SK-N-SH (cell line): ENCODE data around the gene EFCAB8. TPM values are rescaled to one million over a fixed set of nuclear protein-coding genes. Genes with fewer than 3 reads are reported as not detected.

Experiments
- CTCF ChIA-PET: fragments of 300-600, 350-600 bp; formaldehyde crosslinking; extraction: SDS; loops from one replicate; lab custom pipeline; 2021; lab: Yijun Ruan, JAX
- POLR2A ChIA-PET: fragments of 350-600 bp; sonication (Branson Sonifier 250); formaldehyde crosslinking; extraction: SDS; loops from one replicate; lab custom pipeline; 2020; ENCODE audit warnings: antibody characterized with exemption, inconsistent platforms; lab: Yijun Ruan, JAX
- DNase-seq: peaks from one replicate; pipeline ENCODE4 v3.0.0; 2012
- H2AFZ ChIP-seq: fragments of 200-600 bp; sonication (generic); 2 replicates; pipeline ENCODE4 v1.8.1; 2016; ENCODE audit warnings: antibody characterized with exemption, mild to moderate bottlenecking, low read depth
- H3F3A ChIP-seq: fragments of 200-600 bp; sonication (generic); replicated peaks from 2 replicates; pipeline ENCODE3; 2016; ENCODE audit warnings: antibody characterized with exemption, mild to moderate bottlenecking; ENCODE audit not compliant: insufficient read depth
- H3K27ac ChIP-seq, 2 experiments: fragments of 200-500 bp in 1 of 2; fragments of 200-600 bp in 1 of 2; sonication (Bioruptor generic) in 1 of 2; sonication (generic), shearing (Covaris generic) in 1 of 2; 2 replicates each; pipeline versions ENCODE4 v1.5.1 to v1.6.1; 2014 to 2016; ENCODE audit warnings: low read depth in 2 of 2, inconsistent platforms in 1 of 2, low read length in 1 of 2, mild to moderate bottlenecking in 1 of 2, mixed read lengths in 1 of 2
- H3K27me3 ChIP-seq: fragments of 200-600 bp; sonication (generic), shearing (Covaris generic); 2 replicates; pipeline ENCODE4 v1.6.1; 2016; ENCODE audit warnings: mixed run types; ENCODE audit not compliant: insufficient read depth
- H3K36me3 ChIP-seq, 2 experiments: fragments of 200-500 bp in 1 of 2; fragments of 200-600 bp in 1 of 2; sonication (Bioruptor generic) in 1 of 2; sonication (generic) in 1 of 2; replicated peaks in 1 of 2; 2 replicates each; pipeline versions ENCODE3 to v1.5.1; 2014 to 2016; ENCODE audit warnings: low read length in 1 of 2, mild to moderate bottlenecking in 1 of 2; ENCODE audit not compliant: insufficient read depth in 2 of 2, control insufficient read depth in 1 of 2
- H3K4me1 ChIP-seq, 2 experiments: fragments of 200-500 bp in 1 of 2; fragments of 200-600 bp in 1 of 2; sonication (Bioruptor generic) in 1 of 2; sonication (generic), shearing (Covaris generic) in 1 of 2; 2 replicates each; pipeline versions ENCODE4 v1.5.1 to v1.6.1; 2014 to 2016; ENCODE audit warnings: low read depth in 1 of 2, low read length in 1 of 2, mixed run types in 1 of 2; ENCODE audit not compliant: insufficient read depth in 2 of 2, control insufficient read depth in 1 of 2
- H3K4me2 ChIP-seq: fragments of 200-600 bp; sonication (generic), shearing (Covaris generic); 2 replicates; pipeline ENCODE4 v1.6.1; 2017; ENCODE audit warnings: mixed run types
- H3K4me3 ChIP-seq, 2 experiments: fragments of 200-500 bp in 1 of 2; fragments of 200-600 bp in 1 of 2; sonication (Bioruptor generic) in 1 of 2; sonication (generic), shearing (Covaris generic) in 1 of 2; 2 replicates each; pipeline versions ENCODE4 v1.5.1 to v1.8.1; 2014 to 2016; ENCODE audit warnings: low read depth in 2 of 2, inconsistent platforms in 1 of 2, low read length in 1 of 2, mild to moderate bottlenecking in 1 of 2, mixed read lengths in 1 of 2, moderate library complexity in 1 of 2
- H3K79me2 ChIP-seq: fragments of 200-600 bp; sonication (generic); 2 replicates; pipeline ENCODE4 v1.8.1; 2017; ENCODE audit warnings: mild to moderate bottlenecking; ENCODE audit not compliant: insufficient read depth
- H3K9ac ChIP-seq: fragments of 200-600 bp; sonication (generic); 2 replicates; pipeline ENCODE4 v1.6.1; 2017; ENCODE audit warnings: mixed run types
- H3K9me2 ChIP-seq: fragments of 200-600 bp; sonication (generic); 2 replicates; pipeline ENCODE4 v1.6.1; 2017; ENCODE audit warnings: mixed run types
- H3K9me3 ChIP-seq: fragments of 200-600 bp; sonication (generic); 2 replicates; pipeline ENCODE4 v1.6.1; 2017; ENCODE audit warnings: mixed run types, mild to moderate bottlenecking, moderate library complexity
- H4K20me1 ChIP-seq: fragments of 200-600 bp; sonication (generic); 2 replicates; pipeline ENCODE4 v1.6.1; 2017; ENCODE audit warnings: mild to moderate bottlenecking, mixed run types; ENCODE audit not compliant: insufficient read depth
- CHD2 ChIP-seq: fragments of 150-350 bp; IDR thresholded peaks from 2 replicates; pipeline ENCODE4 v1.6.1; 2018; ENCODE audit warnings: low read length; ENCODE audit not compliant: partially characterized antibody
- EZH2phosphoT487 ChIP-seq: fragments of 200-600 bp; sonication (generic); IDR thresholded peaks from 2 replicates; pipeline ENCODE4 v1.6.1; 2017; ENCODE audit warnings: low read depth, mixed run types, mild to moderate bottlenecking, antibody characterized with exemption, moderate library complexity, borderline replicate concordance
- FOXJ3 ChIP-seq: sonication (generic); formaldehyde crosslinking; IDR thresholded peaks from 2 replicates; pipeline ENCODE4 v1.5.1; 2020; ENCODE audit warnings: mild to moderate bottlenecking, missing genetic modification reagents
- FOXM1 ChIP-seq: IDR thresholded peaks from 2 replicates; pipeline ENCODE4 v1.4.0; 2012; ENCODE audit warnings: low read depth, mild to moderate bottlenecking
- GABPA ChIP-seq: IDR thresholded peaks from 2 replicates; pipeline ENCODE4 v1.4.0; 2012; ENCODE audit warnings: low read depth, mild to moderate bottlenecking
- GATA2 ChIP-seq: sonication (generic); formaldehyde crosslinking; IDR thresholded peaks from 2 replicates; pipeline ENCODE4 v1.5.0; 2020; ENCODE audit warnings: mild to moderate bottlenecking, missing genetic modification reagents
- IRF3 ChIP-seq: fragments of 150-350 bp; IDR thresholded peaks from 2 replicates; pipeline ENCODE4 v1.6.1; 2016; ENCODE audit warnings: mild to moderate bottlenecking, low read depth, low read length
- JUND ChIP-seq: IDR thresholded peaks from 2 replicates; pipeline ENCODE4 v1.4.0; 2012
- MAX ChIP-seq: IDR thresholded peaks from 2 replicates; pipeline ENCODE4 v1.4.0; 2012; ENCODE audit warnings: low read depth
- MXI1 ChIP-seq: IDR thresholded peaks from 2 replicates; pipeline ENCODE4 v1.6.1; 2012; ENCODE audit warnings: mild to moderate bottlenecking, low read depth, low read length, improper control_type of control experiment
- NFIC ChIP-seq: IDR thresholded peaks from 2 replicates; pipeline ENCODE4 v1.4.0; 2012; ENCODE audit warnings: borderline replicate concordance
- PBX3 ChIP-seq: IDR thresholded peaks from 2 replicates; pipeline ENCODE4; 2012
- POLR2AphosphoS5 ChIP-seq: IDR thresholded peaks from 2 replicates; pipeline ENCODE4 v1.6.1; 2012; ENCODE audit warnings: low read depth, low read length
- RCOR1 ChIP-seq: fragments of 150-350 bp; IDR thresholded peaks from 2 replicates; pipeline ENCODE4 v1.6.1; 2017; ENCODE audit warnings: antibody characterized with exemption, low read length
- SIN3A ChIP-seq: IDR thresholded peaks from 2 replicates; pipeline ENCODE4 v1.6.1; 2012; ENCODE audit warnings: low read depth, mild to moderate bottlenecking, low read length, moderate library complexity, borderline replicate concordance
- SMC3 ChIP-seq: IDR thresholded peaks from 2 replicates; pipeline ENCODE4 v1.6.1; 2012; ENCODE audit warnings: low read depth, low read length, improper control_type of control experiment
- YY1 ChIP-seq: IDR thresholded peaks from 2 replicates; pipeline ENCODE4 v1.4.0; 2012; ENCODE audit warnings: low read depth, mild to moderate bottlenecking
- ZBTB33 ChIP-seq: IDR thresholded peaks from 2 replicates; pipeline ENCODE4 v1.4.0; 2012; ENCODE audit warnings: low read depth, borderline replicate concordance
- WGBS: methylation state at CpG from one replicate; pipeline ENCODE4 v1.1.6; 2017; ENCODE audit warnings: low lambda C conversion rate; 5-methylcytosine and 5-hydroxymethylcytosine counted together
- polyA plus RNA-seq, 3 experiments: library from polyadenylated mRNA; depleted of rRNA; stranded (reverse); fragments of >200 nt; gene quantifications; 2 replicates each; pipeline ENCODE4 v1.2.3, GENCODE V29; 2012
- TF ChIP-seq, protein P1 (sequence below): fragments of 200-600 bp; sonication (generic); IDR thresholded peaks from 2 replicates; pipeline ENCODE4 v1.6.1; 2017; ENCODE audit warnings: antibody characterized with exemption, mild to moderate bottlenecking, moderate library complexity

Gene EFCAB8
- polyA plus RNA-seq, 1 of the 3 experiments (the other 2 are of a cell fraction), result not detected

- no peak for DNase-seq
- no peaks in the 10 kb centered on the region for H3K9me3 ChIP-seq
- peaks cover 32% of the 10 kb centered on the region for H3K79me2 ChIP-seq
- no peaks in the 10 kb centered on the region for H3K4me1 ChIP-seq
- no peaks in the 10 kb centered on the region for H3K27me3 ChIP-seq
- TF ChIP-seq GATA2 (CRISPR knock-in tag) (no peak), MXI1 (no peak), POLR2AphosphoS5 (no peak), EZH2phosphoT487 (no peak), RCOR1 (no peak), JUND (no peak), SMC3 (no peak), CHD2 (no peak), SIN3A (no peak), YY1 (no peak), IRF3 (no peak), GABPA (no peak), NFIC (no peak), FOXJ3 (CRISPR knock-in tag) (no peak), FOXM1 (no peak), ZBTB33 (no peak), MAX (no peak), PBX3 (no peak)
- TF ChIP-seq, protein P1, sequence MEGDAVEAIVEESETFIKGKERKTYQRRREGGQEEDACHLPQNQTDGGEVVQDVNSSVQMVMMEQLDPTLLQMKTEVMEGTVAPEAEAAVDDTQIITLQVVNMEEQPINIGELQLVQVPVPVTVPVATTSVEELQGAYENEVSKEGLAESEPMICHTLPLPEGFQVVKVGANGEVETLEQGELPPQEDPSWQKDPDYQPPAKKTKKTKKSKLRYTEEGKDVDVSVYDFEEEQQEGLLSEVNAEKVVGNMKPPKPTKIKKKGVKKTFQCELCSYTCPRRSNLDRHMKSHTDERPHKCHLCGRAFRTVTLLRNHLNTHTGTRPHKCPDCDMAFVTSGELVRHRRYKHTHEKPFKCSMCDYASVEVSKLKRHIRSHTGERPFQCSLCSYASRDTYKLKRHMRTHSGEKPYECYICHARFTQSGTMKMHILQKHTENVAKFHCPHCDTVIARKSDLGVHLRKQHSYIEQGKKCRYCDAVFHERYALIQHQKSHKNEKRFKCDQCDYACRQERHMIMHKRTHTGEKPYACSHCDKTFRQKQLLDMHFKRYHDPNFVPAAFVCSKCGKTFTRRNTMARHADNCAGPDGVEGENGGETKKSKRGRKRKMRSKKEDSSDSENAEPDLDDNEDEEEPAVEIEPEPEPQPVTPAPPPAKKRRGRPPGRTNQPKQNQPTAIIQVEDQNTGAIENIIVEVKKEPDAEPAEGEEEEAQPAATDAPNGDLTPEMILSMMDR, result no peak
- POLR2A ChIA-PET, result interaction anchor here (0.5 kb wide), 1 partner anchor 33 kb away, joined by 3 read pairs; no protein-coding TSS in a partner anchor
- CTCF ChIA-PET, result interaction anchor here (2.1 kb wide), 1 partner anchor 58 kb away, joined by 4 read pairs; no protein-coding TSS in a partner anchor
- H3K36me3 ChIP-seq, result peaks cover 53 to 69% of the 10 kb centered on the region in 2 experiments
- no peak overlapping the region for H3K27ac ChIP-seq
- 99% methylated on average over 5 of the region's 5 CpGs for WGBS
- no peak overlapping the region for H2AFZ ChIP-seq
- H4K20me1 ChIP-seq, result peaks cover 30% of the 10 kb centered on the region
- H3K9me2 ChIP-seq, result no peaks in the 10 kb centered on the region
- H3K4me2 ChIP-seq, result no peak overlapping the region
- H3K9ac ChIP-seq, result no peak overlapping the region
- H3K4me3 ChIP-seq, result no peak overlapping the region
- no peaks in the 10 kb centered on the region for H3F3A ChIP-seq
Measured at GRCh38 chr20:32847964-32848363, 10.8 kb upstream of the EFCAB8 start.
